Progenitor cell of endocrine pancreas (in vitro differentiated cells): ENCODE data around the gene DRICH1. TPM values are rescaled to one million over a fixed set of nuclear protein-coding genes. Genes with fewer than 3 reads are reported as not detected.
"Not testable (repeated sequence)": the region's sequence is repeated elsewhere in the genome, so short reads cannot be mapped to it uniquely, and the experiment has no call there.

Source experiments
- DNase-seq: peaks from one replicate; pipeline ENCODE4 v3.0.0; 2021; ENCODE audit warnings: low spot score; ENCODE audit not compliant: unreplicated experiment
- H3K27ac Mint-ChIP-seq: 2 replicates; pipeline ENCODE4 v1.8.0; 2021; ENCODE audit warnings: mild to moderate bottlenecking, moderate library complexity, mixed read lengths
- H3K27me3 Mint-ChIP-seq: 2 replicates; pipeline ENCODE4 v1.8.0; 2021; ENCODE audit warnings: mixed read lengths
- H3K36me3 Mint-ChIP-seq: 2 replicates; pipeline ENCODE4 v1.8.0; 2022; ENCODE audit warnings: mixed read lengths; ENCODE audit not compliant: insufficient read depth
- H3K4me1 Mint-ChIP-seq: 2 replicates; pipeline ENCODE4 v1.8.0; 2021; ENCODE audit warnings: low read depth, mixed read lengths
- H3K4me3 Mint-ChIP-seq: 2 replicates; pipeline ENCODE4 v1.8.0; 2021; ENCODE audit warnings: low read depth, mild to moderate bottlenecking, moderate library complexity, mixed read lengths
- H3K9me3 Mint-ChIP-seq: 2 replicates; pipeline ENCODE4 v1.8.0; 2021; ENCODE audit warnings: low read depth, mixed read lengths
- total RNA-seq: library from RNA; stranded (reverse); gene quantifications from 2 replicates; pipeline ENCODE4 v1.2.1, GENCODE V29; 2021
- TF ChIP-seq, protein P1 (sequence below): fragments of 200-600 bp; sonication (generic); IDR thresholded peaks from one replicate; pipeline ENCODE4 v1.5.0; 2021; ENCODE audit warnings: antibody characterized with exemption, mild to moderate bottlenecking; ENCODE audit not compliant: unreplicated experiment

Gene DRICH1
- total RNA-seq, 1 donor from 2014 or later, result 8.6 TPM

GRCh38 chr22:23638611-23639010 lies 6.5 kb upstream of the DRICH1 start:
- Mint-ChIP-seq H3K36me3 (peaks cover 12% of the 10 kb centered on the region), H3K4me1 (no peaks in the 10 kb centered on the region), H3K9me3 (no peaks in the 10 kb centered on the region), H3K27me3 (no peaks in the 10 kb centered on the region), H3K4me3 (no peak overlapping the region), H3K27ac (no peak overlapping the region)
- DNase-seq, result no peak
- TF ChIP-seq, protein P1, sequence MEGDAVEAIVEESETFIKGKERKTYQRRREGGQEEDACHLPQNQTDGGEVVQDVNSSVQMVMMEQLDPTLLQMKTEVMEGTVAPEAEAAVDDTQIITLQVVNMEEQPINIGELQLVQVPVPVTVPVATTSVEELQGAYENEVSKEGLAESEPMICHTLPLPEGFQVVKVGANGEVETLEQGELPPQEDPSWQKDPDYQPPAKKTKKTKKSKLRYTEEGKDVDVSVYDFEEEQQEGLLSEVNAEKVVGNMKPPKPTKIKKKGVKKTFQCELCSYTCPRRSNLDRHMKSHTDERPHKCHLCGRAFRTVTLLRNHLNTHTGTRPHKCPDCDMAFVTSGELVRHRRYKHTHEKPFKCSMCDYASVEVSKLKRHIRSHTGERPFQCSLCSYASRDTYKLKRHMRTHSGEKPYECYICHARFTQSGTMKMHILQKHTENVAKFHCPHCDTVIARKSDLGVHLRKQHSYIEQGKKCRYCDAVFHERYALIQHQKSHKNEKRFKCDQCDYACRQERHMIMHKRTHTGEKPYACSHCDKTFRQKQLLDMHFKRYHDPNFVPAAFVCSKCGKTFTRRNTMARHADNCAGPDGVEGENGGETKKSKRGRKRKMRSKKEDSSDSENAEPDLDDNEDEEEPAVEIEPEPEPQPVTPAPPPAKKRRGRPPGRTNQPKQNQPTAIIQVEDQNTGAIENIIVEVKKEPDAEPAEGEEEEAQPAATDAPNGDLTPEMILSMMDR, result no peak

- not testable (repeated sequence) for H3K27ac Mint-ChIP-seq, H3K4me1 Mint-ChIP-seq, H3K4me3 Mint-ChIP-seq, H3K27me3 Mint-ChIP-seq, H3K9me3 Mint-ChIP-seq, DNase-seq, H3K36me3 Mint-ChIP-seq
Observed at GRCh38 chr22:23635291-23635690, 3.2 kb upstream of the DRICH1 start.

GRCh38 chr22:23628056-23628743 lies 3.9 kb downstream of the DRICH1 start:
- peaks cover 33% of the 10 kb centered on the region for H3K4me1 Mint-ChIP-seq
- not testable (repeated sequence) for DNase-seq, H3K27ac Mint-ChIP-seq, H3K36me3 Mint-ChIP-seq, H3K4me3 Mint-ChIP-seq, H3K27me3 Mint-ChIP-seq, H3K9me3 Mint-ChIP-seq

DNA sequence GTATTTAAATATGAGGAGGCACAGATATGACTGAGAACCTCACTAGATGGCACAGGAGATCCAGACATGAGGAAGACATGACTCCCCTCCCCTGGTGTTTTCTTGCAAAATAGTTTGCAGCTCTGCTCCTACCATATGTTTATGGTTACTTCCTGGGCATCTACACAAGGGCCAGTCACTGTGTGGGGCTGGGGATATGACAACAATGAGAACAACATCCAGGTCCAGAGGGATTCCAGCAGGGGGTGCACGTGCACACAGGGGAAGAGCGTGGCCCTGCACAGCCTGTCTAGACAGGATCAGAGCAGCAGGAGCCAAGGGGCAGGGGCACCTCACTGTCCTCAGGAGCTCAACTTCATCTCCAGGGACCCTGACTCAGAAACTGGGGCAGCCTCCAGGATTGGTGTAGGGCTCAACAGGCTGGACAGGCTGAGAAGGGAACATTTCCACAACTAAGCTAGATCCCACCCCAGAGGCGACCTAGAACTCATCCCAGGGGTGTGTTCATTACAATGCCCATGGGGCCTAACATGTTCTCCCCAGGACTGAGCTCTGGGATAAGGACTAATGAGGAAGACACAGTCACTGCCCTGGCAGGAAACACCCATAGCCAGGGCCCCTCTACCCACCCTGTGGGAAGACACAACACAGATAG lies 4.6 kb downstream of the DRICH1 start:
- not testable (repeated sequence) for H3K27me3 Mint-ChIP-seq, DNase-seq, H3K36me3 Mint-ChIP-seq, H3K9me3 Mint-ChIP-seq, H3K4me3 Mint-ChIP-seq
- Mint-ChIP-seq H3K4me1 (peaks cover 37% of the 10 kb centered on the region), H3K27ac (peak overlapping the region; percentile 10)
- TF ChIP-seq, protein P1, result peak; percentile 26

- Mint-ChIP-seq H3K27me3 (no peaks in the 10 kb centered on the region), H3K27ac (peak overlapping the region; percentile 82), H3K9me3 (no peaks in the 10 kb centered on the region), H3K36me3 (peaks cover 1% of the 10 kb centered on the region), H3K4me3 (no peak overlapping the region), H3K4me1 (peaks cover 42% of the 10 kb centered on the region)
- DNase-seq, result no peak
- TF ChIP-seq, protein P1, result no peak
Observed at GRCh38 chr22:23626286-23626975, 5.7 kb downstream of the DRICH1 start.

GRCh38 chr22:23622634-23623033 lies 9.5 kb downstream of the DRICH1 start:
- peaks cover 66% of the 10 kb centered on the region for H3K4me1 Mint-ChIP-seq
- TF ChIP-seq, protein P1, result no peak
- peaks cover 5% of the 10 kb centered on the region for H3K36me3 Mint-ChIP-seq
- H3K9me3 Mint-ChIP-seq, result peaks cover 2% of the 10 kb centered on the region
- peak overlapping the region; percentile 16 for H3K4me3 Mint-ChIP-seq
- DNase-seq, result no peak
- no peaks in the 10 kb centered on the region for H3K27me3 Mint-ChIP-seq
- H3K27ac Mint-ChIP-seq, result peak overlapping the region; percentile 93

DNA sequence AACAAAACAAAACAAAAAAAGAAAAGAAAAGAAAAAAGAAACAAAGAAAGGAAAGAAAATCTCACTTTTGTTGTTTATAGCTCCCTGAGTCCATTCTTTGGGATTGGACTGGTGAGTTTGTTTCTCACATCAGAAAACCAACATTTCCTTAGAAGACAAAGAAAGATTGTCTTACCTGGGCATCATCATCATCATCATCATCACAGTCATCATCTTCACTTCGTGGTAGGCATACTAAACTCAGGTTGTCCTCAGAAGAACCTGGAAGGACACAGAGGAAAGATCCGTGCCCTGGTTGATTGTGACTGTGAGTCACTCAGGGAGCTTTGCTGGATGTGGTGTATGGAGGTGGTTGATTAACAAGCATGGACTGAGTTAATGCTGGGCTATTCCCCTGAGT lies 10.2 kb downstream of the DRICH1 start:
- not testable (repeated sequence) for H3K9me3 Mint-ChIP-seq, DNase-seq, H3K27me3 Mint-ChIP-seq
- peak overlapping the region; percentile 23 for H3K4me3 Mint-ChIP-seq
- peaks cover 69% of the 10 kb centered on the region for H3K4me1 Mint-ChIP-seq
- peak overlapping the region; percentile 94 for H3K27ac Mint-ChIP-seq
- peaks cover 10% of the 10 kb centered on the region for H3K36me3 Mint-ChIP-seq
